ENCODE data around the gene CD34. TPM values are rescaled to one million over a fixed set of nuclear protein-coding genes. Genes with fewer than 3 reads are reported as not detected.

Gene CD34
- total and polyA plus RNA-seq, 2 donors (not counting 1 experiment from before 2014, with no cell fraction given) = under 0.01 to 0.51 TPM

DNA sequence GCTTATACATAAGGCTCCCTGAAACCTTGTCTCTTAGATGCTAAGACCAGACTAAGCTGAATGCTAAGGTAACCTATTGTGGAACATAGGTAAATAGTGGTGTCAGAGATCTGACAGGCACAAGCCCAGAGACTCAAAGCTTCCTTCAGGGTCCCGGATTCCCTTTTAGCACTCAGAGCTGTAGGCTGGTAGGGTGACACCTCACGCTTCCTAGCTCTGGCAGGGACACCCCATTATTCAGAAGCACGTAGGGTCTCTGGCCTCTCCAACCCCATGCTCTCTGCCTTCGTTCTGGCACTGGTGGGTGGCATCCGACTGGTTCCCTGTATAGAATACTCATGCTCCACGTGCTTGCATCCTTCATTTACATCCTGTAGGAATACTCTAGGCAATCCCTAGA lies 68.4 kb downstream of the CD34 start:
- TF ChIP-seq, protein P1, sequence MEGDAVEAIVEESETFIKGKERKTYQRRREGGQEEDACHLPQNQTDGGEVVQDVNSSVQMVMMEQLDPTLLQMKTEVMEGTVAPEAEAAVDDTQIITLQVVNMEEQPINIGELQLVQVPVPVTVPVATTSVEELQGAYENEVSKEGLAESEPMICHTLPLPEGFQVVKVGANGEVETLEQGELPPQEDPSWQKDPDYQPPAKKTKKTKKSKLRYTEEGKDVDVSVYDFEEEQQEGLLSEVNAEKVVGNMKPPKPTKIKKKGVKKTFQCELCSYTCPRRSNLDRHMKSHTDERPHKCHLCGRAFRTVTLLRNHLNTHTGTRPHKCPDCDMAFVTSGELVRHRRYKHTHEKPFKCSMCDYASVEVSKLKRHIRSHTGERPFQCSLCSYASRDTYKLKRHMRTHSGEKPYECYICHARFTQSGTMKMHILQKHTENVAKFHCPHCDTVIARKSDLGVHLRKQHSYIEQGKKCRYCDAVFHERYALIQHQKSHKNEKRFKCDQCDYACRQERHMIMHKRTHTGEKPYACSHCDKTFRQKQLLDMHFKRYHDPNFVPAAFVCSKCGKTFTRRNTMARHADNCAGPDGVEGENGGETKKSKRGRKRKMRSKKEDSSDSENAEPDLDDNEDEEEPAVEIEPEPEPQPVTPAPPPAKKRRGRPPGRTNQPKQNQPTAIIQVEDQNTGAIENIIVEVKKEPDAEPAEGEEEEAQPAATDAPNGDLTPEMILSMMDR (conservative IDR thresholded peaks at IDR 0.05 in 1 of 2, IDR thresholded peaks at IDR 0.05 in 1 of 2; ENCODE audit: low read depth in 1 of 2, low read length in 2 of 2) = no peak
- no peak for TF ChIP-seq EZH2 (IDR thresholded peaks at IDR 0.05; ENCODE audit: low read length, missing control alignments)
- Histone ChIP-seq H3K4me1 (ENCODE audit: control insufficient read depth, extremely low read depth, insufficient read depth, low read length) (no peaks in the 10 kb centered on the region), H3K27ac (ENCODE audit: insufficient read depth, low read length) (no peak overlapping the region), H3K27me3 (ENCODE audit: control insufficient read depth, insufficient read depth, low read length) (no peaks in the 10 kb centered on the region), H3K36me3 (ENCODE audit: control insufficient read depth, insufficient read depth, low read length) (no peaks in the 10 kb centered on the region), H3K4me2 (ENCODE audit: extremely low read depth, insufficient read depth, low read length) (no peak overlapping the region), H4K20me1 (ENCODE audit: control insufficient read depth, extremely low read depth, insufficient read depth, low read length) (no peaks in the 10 kb centered on the region), H3K4me3 (replicated peaks in 1 of 4; ENCODE audit: control extremely low read depth in 1 of 4, insufficient read depth in 1 of 4, low read depth in 3 of 4, low read length in 4 of 4) (no peak overlapping the region), H3K9me3 (ENCODE audit: control insufficient read depth, insufficient read depth, low read depth, low read length) (no peaks in the 10 kb centered on the region), H2AFZ (ENCODE audit: low read length) (no peak overlapping the region), H3K9ac (ENCODE audit: insufficient read depth, low read length) (no peak overlapping the region), H3K79me2 (ENCODE audit: control insufficient read depth, insufficient read depth, low read length) (peaks cover 6% of the 10 kb centered on the region)
- DNase-seq (ENCODE audit: low read depth in 2 of 2) = no peak

DNA sequence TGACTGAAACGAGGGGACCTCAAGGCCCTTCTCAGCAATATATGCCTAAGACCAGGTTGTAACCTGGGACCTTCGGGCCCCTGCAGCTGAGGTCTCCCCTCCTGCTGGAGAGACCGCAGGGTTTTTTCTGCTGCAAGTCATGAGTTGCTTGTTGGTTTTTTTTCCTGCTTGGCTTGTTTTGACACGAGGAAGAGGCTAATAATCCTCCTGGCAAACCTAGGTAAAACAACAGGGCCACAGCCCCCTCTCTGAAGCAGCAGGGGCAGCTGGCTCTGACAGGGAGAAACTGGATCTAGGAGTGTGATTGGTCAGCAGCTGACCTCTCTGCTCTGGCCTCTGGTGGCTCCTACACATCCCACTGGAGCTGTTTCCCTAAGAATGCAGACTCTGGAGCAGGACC lies 69.0 kb downstream of the CD34 start:
- TF ChIP-seq, protein P1 (conservative IDR thresholded peaks at IDR 0.05 in 1 of 2, IDR thresholded peaks at IDR 0.05 in 1 of 2; ENCODE audit: low read depth in 1 of 2, low read length in 2 of 2) = no peak
- no peak for TF ChIP-seq EZH2 (IDR thresholded peaks at IDR 0.05; ENCODE audit: low read length, missing control alignments)
- no peak overlapping the region for H3K27ac ChIP-seq (ENCODE audit: insufficient read depth, low read length)
- H3K36me3 ChIP-seq (ENCODE audit: control insufficient read depth, insufficient read depth, low read length) = no peaks in the 10 kb centered on the region
- no peak overlapping the region for H3K9ac ChIP-seq (ENCODE audit: insufficient read depth, low read length)
- H4K20me1 ChIP-seq (ENCODE audit: control insufficient read depth, extremely low read depth, insufficient read depth, low read length) = no peaks in the 10 kb centered on the region
- no peak overlapping the region for H2AFZ ChIP-seq (ENCODE audit: low read length)
- DNase-seq (ENCODE audit: low read depth in 2 of 2) = no peak
- no peak overlapping the region for H3K4me2 ChIP-seq (ENCODE audit: extremely low read depth, insufficient read depth, low read length)
- H3K4me1 ChIP-seq (ENCODE audit: control insufficient read depth, extremely low read depth, insufficient read depth, low read length) = no peaks in the 10 kb centered on the region
- no peaks in the 10 kb centered on the region for H3K27me3 ChIP-seq (ENCODE audit: control insufficient read depth, insufficient read depth, low read length)
- H3K4me3 ChIP-seq (replicated peaks in 1 of 4; ENCODE audit: control extremely low read depth in 1 of 4, insufficient read depth in 1 of 4, low read depth in 3 of 4, low read length in 4 of 4) = no peak overlapping the region
- no peaks in the 10 kb centered on the region for H3K9me3 ChIP-seq (ENCODE audit: control insufficient read depth, insufficient read depth, low read depth, low read length)
- H3K79me2 ChIP-seq (ENCODE audit: control insufficient read depth, insufficient read depth, low read length) = peaks cover 8% of the 10 kb centered on the region

DNA sequence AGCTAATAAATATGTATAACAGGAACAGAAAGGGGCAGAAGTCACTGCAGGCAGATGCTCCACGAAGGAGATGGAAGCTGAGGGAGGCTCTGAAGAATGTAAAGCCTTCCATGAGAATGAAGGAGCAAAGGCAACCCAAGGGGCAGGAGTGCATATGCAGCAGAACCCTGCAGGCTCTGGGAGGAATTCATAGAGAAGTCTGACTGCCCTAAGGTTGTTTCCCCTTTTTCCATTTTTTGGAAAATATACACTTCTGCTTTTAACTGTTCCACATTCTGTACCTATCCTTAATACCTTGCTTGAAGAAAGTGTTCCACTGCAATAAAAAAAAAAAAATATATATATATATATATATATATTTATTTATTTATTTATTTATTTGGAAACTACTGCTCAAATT lies 69.6 kb downstream of the CD34 start:
- H3K4me1 ChIP-seq (ENCODE audit: control insufficient read depth, extremely low read depth, insufficient read depth, low read length) = no peaks in the 10 kb centered on the region
- H2AFZ ChIP-seq (ENCODE audit: low read length) = no peak overlapping the region
- no peaks in the 10 kb centered on the region for H4K20me1 ChIP-seq (ENCODE audit: control insufficient read depth, extremely low read depth, insufficient read depth, low read length)
- H3K9me3 ChIP-seq (ENCODE audit: control insufficient read depth, insufficient read depth, low read depth, low read length) = no peaks in the 10 kb centered on the region
- H3K36me3 ChIP-seq (ENCODE audit: control insufficient read depth, insufficient read depth, low read length) = no peaks in the 10 kb centered on the region
- H3K27me3 ChIP-seq (ENCODE audit: control insufficient read depth, insufficient read depth, low read length) = no peaks in the 10 kb centered on the region
- DNase-seq (ENCODE audit: low read depth in 2 of 2) = no peak
- no peak for TF ChIP-seq EZH2 (IDR thresholded peaks at IDR 0.05; ENCODE audit: low read length, missing control alignments)
- H3K4me2 ChIP-seq (ENCODE audit: extremely low read depth, insufficient read depth, low read length) = no peak overlapping the region
- H3K27ac ChIP-seq (ENCODE audit: insufficient read depth, low read length) = no peak overlapping the region
- H3K79me2 ChIP-seq (ENCODE audit: control insufficient read depth, insufficient read depth, low read length) = peaks cover 7% of the 10 kb centered on the region
- no peak overlapping the region for H3K9ac ChIP-seq (ENCODE audit: insufficient read depth, low read length)
- H3K4me3 ChIP-seq (replicated peaks in 1 of 4; ENCODE audit: control extremely low read depth in 1 of 4, insufficient read depth in 1 of 4, low read depth in 3 of 4, low read length in 4 of 4) = no peak overlapping the region
